T follicular helper cell (primary cell): ENCODE measurements around the gene EFNA1.
"Not testable (repeated sequence)": the region's sequence is repeated elsewhere in the genome, so short reads cannot be mapped to it uniquely, and the experiment has no call there.

Source experiments
- DNase-seq: peaks from one replicate; pipeline ENCODE4 v3.0.0-alpha.2; 2020; ENCODE audit warnings: low read depth

EFNA1 gene

DNA sequence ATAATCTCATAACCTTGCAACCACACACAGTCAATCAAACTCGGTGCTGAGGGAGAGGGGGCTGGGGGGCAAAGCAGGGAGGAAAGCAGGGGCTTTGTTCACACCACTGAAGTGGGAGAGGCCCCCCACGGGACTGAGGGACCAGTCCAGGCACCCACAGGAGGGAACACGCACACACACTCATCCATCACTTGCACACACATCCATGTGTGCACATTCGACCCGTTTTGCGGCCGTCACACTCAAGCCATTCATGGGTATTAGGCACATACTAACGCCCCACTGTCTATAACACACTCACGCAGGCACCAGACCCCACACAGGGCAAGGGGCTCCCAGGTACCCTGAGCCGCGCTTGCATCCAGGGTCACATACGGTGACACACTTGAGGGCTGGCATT is 35.0 kb upstream of the EFNA1 start:
- DNase-seq, result no peak

GRCh38 chr1:155093911-155094621 is 33.6 kb upstream of the EFNA1 start:
- DNase-seq, result no peak

DNA sequence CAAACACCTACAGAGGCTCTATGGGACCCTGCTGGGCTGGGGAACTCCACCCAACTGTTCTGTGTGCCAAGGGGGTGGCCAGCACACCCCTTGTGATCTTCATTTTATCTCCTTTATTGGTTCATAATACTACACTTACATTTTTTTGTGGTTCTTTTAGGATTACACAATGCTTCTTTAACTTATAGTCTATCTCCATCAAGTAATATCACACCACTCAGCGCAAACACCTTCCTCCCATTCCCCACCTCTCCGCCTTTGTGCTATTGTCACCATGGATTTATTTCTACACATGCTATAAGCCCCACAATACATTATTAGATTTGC is 33.1 kb upstream of the EFNA1 start:
- no peak for DNase-seq

DNA sequence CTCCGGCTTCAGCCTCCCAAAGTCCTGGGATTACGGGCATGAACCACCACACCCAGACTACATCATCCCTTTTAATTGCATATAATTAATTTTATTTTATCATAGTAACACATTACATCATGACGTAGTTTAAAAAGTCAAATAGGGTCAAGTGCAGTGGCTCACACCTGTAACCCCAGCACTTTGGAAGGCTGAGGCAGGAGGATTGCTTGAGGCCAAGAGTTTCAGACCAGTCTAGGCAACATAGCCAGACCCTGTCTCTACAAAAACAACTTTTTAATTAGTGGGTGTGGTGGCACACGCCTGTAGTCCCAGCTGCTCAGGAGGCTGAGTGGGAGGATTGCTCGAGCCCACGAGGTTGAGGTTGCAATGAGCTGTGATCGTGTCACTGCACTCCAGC is 28.3 kb upstream of the EFNA1 start:
- no peak for DNase-seq

DNA sequence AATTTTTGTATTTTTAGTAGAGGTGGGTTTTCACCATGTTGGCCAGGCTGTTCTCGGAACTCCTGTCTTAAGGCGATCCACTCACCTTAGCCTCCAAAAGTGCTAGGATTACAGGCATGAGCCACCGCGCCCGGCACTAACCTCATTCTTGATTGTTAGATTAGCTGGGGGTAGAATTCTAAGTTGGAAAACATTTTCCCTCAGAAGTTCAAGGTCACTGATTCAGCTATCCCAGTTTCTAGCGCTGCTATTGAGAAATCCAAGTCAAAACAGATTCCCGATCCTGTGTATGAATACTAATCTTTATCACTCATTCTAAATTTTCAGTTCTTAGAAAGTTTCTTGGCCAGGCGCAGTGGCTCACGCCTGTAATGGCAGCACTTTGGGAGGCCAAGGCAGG is 24.4 kb upstream of the EFNA1 start:
- DNase-seq, result no peak

GRCh38 chr1:155104605-155105534 is 22.8 kb upstream of the EFNA1 start:
- no peak for DNase-seq

GRCh38 chr1:155105604-155106011 is 22.1 kb upstream of the EFNA1 start:
- no peak for DNase-seq

DNA sequence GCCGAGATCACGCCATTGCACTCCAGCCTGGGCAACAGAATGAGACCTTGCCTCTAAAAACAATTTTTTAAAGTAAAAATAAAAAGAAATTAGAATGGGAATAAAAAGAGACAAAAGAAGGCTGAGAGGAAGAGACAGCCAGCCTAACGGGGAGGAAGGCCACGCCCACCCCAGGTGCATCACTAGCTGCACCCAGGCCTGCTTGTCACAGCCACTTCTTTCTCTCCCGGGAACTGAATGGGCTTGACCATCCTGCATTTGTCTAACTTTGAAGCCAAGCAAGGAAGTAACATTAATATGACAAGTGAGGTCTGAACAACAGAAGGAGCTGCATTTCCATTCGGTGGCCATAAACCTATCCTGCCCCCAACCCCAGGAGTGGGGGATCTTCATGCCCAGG is 20.8 kb upstream of the EFNA1 start:
- DNase-seq, result no peak

- no peak for DNase-seq
These were observed 20.1 kb upstream of the EFNA1 start for GRCh38 chr1:155107309-155108264.

GRCh38 chr1:155108296-155108695 is 19.4 kb upstream of the EFNA1 start:
- no peak for DNase-seq

GRCh38 chr1:155110381-155110780 is 17.3 kb upstream of the EFNA1 start:
- no peak for DNase-seq

DNA sequence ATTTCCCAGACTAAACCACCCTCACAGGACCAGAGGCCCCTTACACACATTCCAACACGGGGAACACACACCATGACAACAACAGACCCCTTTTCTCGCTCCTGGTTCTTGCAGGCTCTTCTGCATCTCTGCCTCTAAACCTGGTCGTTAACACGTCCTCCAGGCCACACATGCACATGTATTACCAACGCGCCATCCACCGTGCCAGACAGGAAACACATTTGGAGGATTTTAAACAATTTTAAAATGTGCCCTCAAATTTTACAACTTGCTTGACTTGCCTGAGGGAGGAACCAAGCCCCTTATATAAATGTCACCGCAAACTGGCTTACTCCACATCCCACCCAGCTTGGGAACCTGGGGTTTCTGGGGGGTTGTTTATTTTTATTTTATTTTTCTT is 16.9 kb upstream of the EFNA1 start:
- DNase-seq, result no peak

- DNase-seq, result no peak
These were observed 14.2 kb upstream of the EFNA1 start for GRCh38 chr1:155113450-155113980.

GRCh38 chr1:155116113-155116764 is 11.4 kb upstream of the EFNA1 start:
- DNase-seq, result no peak

GRCh38 chr1:155117610-155118009 is 10.1 kb upstream of the EFNA1 start:
- DNase-seq, result no peak

- DNase-seq, result not testable (repeated sequence)
These were observed 9.6 kb upstream of the EFNA1 start for GRCh38 chr1:155118090-155118489.

DNA sequence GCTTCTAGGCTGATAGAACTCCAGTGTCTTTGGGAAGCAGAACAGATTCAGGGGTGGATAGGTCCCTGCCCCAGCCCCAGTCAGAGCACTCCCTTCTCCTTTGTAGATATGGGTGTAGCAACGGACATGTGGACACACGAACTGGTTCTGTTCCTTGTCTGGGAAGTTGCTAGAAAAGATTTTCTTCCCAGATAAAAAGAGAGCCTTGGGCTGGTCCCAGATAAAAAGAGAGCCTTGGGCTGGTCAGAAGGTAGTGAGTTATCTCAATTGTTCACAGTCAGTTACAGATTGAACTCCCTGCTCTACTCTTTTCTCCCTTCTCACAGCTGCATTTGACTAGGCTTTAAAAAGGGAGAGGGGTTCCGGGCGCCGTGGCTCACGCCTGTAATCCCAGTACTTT is 7.4 kb upstream of the EFNA1 start:
- no peak for DNase-seq

DNA sequence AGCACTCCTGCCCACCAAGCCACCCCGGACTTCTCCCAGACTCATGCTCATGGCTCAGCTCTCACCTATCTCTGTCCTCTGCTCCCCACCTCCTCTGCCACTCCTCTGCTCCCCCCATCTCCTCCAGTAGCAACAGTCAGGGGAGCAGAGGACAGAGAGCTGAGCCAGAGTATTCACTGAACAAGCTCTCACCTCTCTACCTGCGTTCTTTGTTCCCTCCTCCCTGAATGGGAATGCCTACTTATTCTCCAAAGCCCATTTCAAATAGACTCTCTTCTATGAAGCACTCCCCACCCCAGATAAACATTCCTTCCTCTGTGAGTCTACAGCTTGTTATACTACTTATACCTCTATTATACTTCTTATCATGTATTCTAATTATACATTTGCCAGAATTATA is 6.4 kb upstream of the EFNA1 start:
- DNase-seq, result no peak

GRCh38 chr1:155122308-155122707 is 5.4 kb upstream of the EFNA1 start:
- DNase-seq, result no peak

DNA sequence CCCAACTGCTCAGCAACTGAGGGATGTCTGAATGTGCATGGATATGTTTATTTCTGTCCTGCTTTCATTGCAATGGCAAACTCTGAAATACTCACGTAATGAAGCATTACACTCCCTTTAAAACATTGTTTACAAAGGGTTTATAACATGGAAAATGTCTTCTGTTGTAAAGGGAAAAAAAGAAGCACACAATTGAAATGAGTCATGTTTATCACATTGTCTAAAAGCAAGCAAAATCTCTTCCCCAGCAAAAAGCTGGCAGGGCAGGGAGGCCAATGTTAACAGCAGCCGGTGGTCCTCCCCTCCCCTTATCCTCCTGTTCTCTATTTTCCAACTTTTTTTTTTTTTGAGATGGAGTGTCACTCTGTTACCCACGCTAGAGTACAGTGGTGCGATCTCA is 3.9 kb upstream of the EFNA1 start:
- DNase-seq, result no peak
